CD4-positive, alpha-beta T cell treated with Interleukin-2 at 100 ng/mL for 4 hours (primary cell): ENCODE data around the gene NUFIP1.
"Not testable (repeated sequence)": the region's sequence is repeated elsewhere in the genome, so short reads cannot be mapped to it uniquely, and the experiment has no call there.

ENCODE experiments used
- DNase-seq: peaks from one replicate; pipeline ENCODE4 v3.0.0-alpha.2; 2020; ENCODE audit warnings: low spot score

Gene NUFIP1

GRCh38 chr13:44969551-44970484 is 19.5 kb downstream of the NUFIP1 start:
- DNase-seq, result peak; percentile 27

DNA sequence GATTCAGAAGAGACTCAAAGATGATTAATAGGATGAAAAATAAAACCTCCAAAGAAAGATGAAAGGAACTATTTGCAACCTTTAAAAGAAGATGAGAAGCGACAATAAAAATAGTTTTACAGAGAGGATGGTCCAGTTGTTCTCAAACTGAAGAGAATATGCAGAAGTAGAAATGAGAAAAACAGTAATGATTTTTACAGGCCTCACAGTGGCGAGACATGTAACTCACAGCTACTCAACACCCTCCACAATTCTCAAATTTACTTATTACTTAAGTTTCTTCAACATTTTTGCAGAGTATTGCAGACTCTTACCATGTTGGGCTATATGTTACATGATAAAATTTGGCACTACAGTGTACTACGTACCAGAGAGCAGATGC is 20.8 kb downstream of the NUFIP1 start:
- DNase-seq, result no peak

DNA sequence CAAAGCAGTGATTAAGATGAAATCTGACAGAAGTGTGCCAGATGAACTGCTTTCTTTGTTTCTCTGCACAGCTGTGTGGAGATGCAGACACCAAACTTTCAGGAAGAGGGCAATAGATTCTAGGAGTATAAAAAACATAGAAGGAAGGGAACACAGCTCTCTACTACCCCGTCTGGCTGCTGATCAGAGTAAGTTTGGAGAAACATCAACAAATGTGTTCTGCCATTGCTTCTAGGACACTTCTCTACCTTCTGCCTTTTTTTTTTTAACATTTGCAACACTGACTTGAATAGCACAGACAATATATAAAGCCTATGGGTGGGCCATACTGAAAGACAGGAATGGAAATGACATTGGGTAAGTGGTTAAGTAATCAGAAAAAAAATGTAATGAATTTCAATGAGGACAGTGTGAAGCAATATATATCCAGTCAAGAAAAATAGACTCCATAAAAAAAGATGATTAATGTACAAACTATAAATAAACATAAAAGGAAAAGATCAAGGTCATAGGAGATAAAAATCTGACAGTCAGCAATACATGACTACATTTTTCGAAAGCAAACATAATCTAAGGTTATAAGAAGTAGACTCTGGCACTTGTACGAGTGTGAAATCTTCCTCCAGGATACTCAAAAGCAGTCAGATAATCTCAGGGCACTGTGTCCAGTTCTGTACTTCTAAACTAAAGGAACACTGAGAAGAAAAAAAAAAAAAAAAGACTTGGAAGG is 21.4 kb downstream of the NUFIP1 start:
- no peak for DNase-seq

DNA sequence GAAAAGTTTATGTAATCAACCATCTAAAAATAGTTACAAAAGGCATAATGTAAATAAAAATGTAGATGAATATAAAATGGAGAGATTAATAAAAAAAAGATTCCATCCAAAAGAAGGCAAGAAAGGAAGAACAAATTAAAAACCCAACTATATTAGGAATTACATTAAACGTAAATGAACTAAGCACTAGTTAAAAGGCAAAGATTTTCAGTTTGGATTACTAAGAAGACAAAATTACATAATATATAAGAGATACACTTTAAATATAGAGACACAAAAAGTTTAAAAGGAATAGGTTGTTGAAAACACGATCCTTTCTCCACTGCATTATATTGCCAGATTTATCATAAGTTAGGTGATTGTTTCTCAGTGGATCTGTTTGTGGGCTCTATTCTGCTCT is 27.3 kb downstream of the NUFIP1 start:
- no peak for DNase-seq

DNA sequence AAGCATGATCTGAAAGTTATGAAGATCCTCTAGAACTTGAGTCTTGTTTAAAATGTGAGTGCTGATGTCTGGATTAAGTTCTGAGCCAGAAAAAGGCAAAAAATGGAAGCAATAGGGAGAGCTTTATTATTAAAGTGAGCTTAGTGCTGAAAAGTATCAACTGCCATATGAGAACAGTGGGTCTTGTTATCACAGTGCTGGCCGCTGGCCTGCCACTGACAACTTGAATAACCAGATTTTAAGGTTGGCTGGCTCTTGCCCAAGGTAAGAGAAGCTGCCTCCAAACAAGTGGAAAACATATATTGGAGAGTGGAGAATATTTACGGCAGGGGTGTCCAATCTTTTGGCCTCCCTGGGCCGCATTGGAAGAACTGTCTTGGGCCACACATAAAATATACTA is 33.9 kb downstream of the NUFIP1 start:
- DNase-seq, result no peak

DNA sequence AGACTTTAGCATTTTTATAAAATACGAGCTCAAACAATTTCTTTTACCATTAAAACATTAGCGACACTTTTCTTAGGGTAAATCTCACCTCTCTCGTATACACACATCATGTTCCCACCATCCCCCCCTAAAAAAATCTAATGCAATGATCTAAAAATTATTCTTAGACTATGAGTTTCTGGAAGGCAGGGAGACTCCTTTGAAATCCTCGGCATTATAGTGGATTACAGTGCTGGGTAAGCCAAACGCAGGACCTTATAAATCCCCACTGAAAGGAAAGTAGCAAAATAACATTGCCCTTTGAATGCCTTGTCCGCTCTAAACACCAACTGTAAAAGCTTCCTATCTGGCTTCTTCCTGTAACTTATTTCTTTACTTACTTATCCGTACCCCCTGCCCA is 35.0 kb downstream of the NUFIP1 start:
- DNase-seq, result no peak

DNA sequence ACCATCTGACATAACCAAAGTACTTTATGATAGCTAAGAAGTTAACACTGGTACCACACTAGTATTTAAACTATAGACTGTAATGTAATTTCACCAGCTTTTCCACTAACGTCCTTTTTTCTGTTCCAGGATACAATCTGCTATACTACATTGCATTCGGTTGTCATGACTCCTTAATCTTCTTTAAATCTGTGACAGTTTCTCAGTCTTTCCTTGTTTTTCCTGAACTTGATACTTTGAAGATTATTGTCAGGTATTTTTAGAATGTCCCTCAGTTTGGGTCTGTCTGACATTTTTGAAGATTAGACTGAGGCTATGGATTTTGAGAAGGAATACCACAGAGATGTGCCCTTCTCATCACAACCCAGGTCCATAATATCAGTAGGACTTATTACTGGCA is 36.6 kb downstream of the NUFIP1 start:
- DNase-seq, result no peak

DNA sequence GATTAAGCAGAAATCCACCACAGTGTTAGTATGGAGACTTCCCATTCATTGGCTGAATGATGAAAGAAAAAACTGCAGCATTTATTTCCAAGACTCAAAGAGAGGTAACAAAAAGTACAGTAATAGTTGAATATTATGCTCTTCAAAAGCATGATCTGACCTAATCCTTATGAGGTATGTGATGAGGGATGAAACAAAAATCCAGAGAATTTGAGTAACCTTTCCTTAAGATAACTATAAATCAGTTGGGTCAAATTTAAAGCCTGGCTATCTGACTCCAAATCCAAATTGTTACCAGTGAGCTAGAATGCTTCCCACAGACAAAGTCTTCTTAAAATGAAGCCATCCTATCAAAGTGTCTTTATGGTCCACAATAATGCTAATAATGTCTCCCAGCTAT is 38.1 kb downstream of the NUFIP1 start:
- DNase-seq, result no peak

GRCh38 chr13:44943411-44943810 is 45.9 kb downstream of the NUFIP1 start:
- not testable (repeated sequence) for DNase-seq

GRCh38 chr13:44938854-44939253 is 50.4 kb downstream of the NUFIP1 start:
- DNase-seq, result no peak

GRCh38 chr13:44936246-44936645 is 53.0 kb downstream of the NUFIP1 start:
- no peak for DNase-seq

DNA sequence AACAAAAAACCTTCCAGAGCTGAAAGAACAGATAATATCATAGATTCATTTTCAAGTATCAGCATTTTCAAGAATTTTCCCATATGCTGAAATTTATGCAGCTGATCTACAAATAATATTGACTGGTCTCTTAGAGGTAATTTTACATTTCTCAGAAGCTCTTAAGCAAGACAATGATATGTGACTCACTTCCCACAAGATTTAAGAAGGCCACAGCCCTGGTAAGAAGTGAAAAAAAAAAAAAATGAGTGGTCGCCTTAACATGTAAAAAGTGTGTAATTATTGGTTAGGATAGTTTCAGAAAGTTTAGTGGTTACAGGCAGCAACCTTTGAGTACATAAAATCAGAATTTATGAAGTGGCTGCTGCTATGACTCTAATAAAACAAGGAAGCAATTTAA is 54.5 kb downstream of the NUFIP1 start:
- no peak for DNase-seq

GRCh38 chr13:44932850-44933251 is 56.4 kb downstream of the NUFIP1 start:
- DNase-seq, result no peak

- DNase-seq, result no peak
Observed at GRCh38 chr13:44932171-44932849, 57.0 kb downstream of the NUFIP1 start.

- DNase-seq, result no peak
Observed at GRCh38 chr13:44930963-44931623, 58.2 kb downstream of the NUFIP1 start.

DNA sequence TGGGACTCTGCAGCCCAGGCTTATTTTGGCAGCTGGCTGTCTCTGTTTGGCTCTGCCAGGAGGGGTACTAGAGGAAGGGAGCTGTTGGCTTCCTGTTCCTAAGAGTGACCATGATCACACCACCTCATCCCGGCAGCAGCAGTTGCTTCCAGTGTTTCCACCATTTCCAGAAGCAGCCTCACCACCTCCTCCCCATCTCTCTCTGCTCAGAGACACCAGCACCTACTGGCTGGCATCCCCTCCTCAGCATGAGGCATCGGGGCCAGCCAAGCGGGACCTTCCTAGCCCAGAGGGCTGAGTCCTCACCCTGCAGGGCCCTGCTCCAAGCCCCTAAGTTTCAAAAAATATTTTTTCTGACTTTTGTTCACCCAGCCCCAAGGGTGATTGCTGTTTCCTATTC is 59.0 kb downstream of the NUFIP1 start:
- DNase-seq, result no peak

- no peak for DNase-seq
Observed at GRCh38 chr13:44929692-44930091, 59.6 kb downstream of the NUFIP1 start.

DNA sequence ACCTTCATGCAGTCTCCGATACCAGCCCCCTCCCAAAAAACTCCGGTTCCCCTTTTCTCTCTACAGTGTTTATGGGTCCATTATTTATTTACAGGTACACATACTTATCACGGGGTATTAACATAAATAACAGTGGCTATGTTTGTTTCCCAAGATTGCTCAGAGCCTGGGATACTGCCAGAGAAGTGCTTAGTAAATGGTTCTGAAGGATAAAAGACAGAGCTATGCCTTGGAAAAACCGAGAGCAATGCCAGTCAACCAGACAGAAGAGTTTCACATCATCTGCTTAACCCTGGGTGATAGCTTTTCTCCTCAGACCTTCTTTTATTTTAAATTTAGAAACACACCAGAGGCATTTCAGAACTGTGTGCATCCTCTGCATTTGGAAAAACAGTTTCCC is 61.3 kb downstream of the NUFIP1 start:
- no peak for DNase-seq

DNA sequence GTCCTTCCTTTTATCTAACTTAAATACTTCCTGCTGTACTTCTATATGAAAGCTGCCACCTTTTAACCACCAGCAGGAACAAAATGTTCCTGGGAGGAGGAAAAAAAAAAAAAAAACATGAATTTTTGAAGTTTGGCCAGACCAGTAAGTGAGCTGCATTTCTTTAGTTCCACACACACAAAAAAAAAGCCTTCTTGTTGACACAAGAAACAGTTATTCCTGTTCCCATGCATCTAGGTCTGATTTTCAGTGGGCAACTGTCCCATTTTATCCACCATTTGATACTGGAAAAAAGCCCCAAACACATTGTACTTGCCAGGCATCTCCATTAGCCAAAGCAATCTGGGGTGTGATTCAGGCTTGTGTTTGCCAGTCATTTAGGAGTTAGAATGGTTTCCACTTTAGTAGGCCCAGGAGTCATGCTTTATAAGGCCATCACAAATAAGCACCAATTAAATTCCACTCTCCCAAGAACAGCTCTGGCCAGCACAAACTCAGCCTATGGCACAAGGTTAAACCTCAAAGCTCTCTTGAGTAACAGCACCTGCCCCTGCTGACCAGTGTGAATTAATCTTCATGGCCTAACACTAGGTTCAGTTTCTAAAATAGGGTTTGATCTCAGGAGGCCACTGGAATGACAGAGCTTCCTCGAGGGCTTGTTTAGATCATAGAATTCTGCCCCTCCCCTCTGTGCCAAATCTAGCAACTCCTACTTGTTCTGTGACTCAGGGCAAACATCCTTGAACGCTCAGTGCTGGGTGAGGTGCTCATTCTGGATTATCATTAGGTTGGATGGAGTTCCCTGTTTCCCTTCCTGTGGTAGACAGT is 67.1 kb downstream of the NUFIP1 start:
- no peak for DNase-seq

- DNase-seq, result no peak
Observed at GRCh38 chr13:44921246-44921877, 67.9 kb downstream of the NUFIP1 start.

GRCh38 chr13:44920013-44920412 is 69.3 kb downstream of the NUFIP1 start:
- no peak for DNase-seq
